Lower lobe of right lung (tissue), 2 donors: ENCODE data around the gene FTCD. TPM values are rescaled to one million over a fixed set of nuclear protein-coding genes. Genes with fewer than 3 reads are reported as not detected.

Source experiments
- ATAC-seq, 2 donors: fragments of 200-7000 bp; cut with Tn5 transposase; one replicate each; pipeline ENCODE4 v1.9.1; 2020 to 2022; ENCODE audit warnings: mild to moderate bottlenecking in 2 of 2, moderate library complexity in 2 of 2
- DNase-seq: peaks from one replicate; pipeline ENCODE4 v3.0.0-alpha.2; 2020
- H3K27ac ChIP-seq: fragments of 200-600 bp; one replicate; pipeline ENCODE4 v1.8.0; 2022
- H3K27me3 ChIP-seq: fragments of 200-600 bp; one replicate; pipeline ENCODE4 v1.8.0; 2022; ENCODE audit warnings: low read depth
- H3K36me3 ChIP-seq: fragments of 200-600 bp; one replicate; pipeline ENCODE4 v1.8.0; 2022; ENCODE audit warnings: mild to moderate bottlenecking
- H3K4me1 ChIP-seq: fragments of 200-600 bp; one replicate; pipeline ENCODE4 v1.8.0; 2022
- H3K4me3 ChIP-seq: fragments of 200-600 bp; one replicate; pipeline ENCODE4 v1.8.0; 2022; ENCODE audit warnings: mild to moderate bottlenecking
- H3K9me3 ChIP-seq: fragments of 200-600 bp; one replicate; pipeline ENCODE4 v1.8.0; 2022
- intact Hi-C: fragments of 100-400 bp; cut with DNase I; formaldehyde crosslinking; loops from one replicate; pipeline ENCODE4 v1.11.0; 2022
- total RNA-seq: library from RNA; stranded (reverse); fragmentation: NEBNext Ultra II Directional; extraction: Animal tissue kit (Norgen Biotek cat#: 25700); gene quantifications from one replicate; pipeline ENCODE4 v1.2.1, GENCODE V29; 2021
- TF ChIP-seq, protein P1 (sequence below): fragments of 200-600 bp; IDR thresholded peaks from one replicate; pipeline ENCODE4 v1.8.0; 2022; ENCODE audit warnings: antibody characterized with exemption, mild to moderate bottlenecking
- donor health status: DM: no; HTN: yes; CAD: no; lungs with severe emphysema.

Gene FTCD
- total RNA-seq, 1 donor from 2014 or later, result 1.5 TPM

DNA sequence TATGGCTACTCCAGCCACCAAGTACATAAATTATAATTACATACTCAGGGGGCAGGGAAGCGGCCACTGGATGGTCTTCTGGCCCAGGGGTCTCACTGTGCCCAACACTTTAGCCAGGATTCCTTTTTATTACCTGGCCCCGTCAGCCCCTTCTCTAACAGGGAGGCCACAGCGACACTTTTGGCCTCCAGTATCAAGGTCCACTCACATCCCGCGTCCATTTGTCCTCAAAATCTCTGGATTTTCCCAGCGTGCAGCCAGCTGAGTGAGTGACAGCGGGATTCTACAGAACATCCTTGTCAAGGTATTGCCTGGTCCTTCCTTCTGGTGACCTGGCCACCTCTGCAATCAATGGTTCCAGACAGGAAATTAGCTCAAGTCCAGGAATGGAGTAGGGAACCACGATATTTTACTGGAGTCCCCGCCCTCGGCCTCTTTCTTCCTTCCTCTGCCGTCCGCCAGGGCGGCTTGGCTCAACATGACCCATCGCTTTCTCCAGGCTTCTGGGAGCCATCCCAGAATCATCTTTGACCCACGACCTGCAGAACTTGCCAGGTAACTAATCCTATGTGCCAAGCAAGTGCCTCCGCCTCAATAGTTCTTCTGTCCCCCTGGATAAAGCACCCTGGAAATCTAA, 60.2 kb downstream of the FTCD start:
- no peaks in the 10 kb centered on the region for H3K36me3 ChIP-seq
- TF ChIP-seq, protein P1, sequence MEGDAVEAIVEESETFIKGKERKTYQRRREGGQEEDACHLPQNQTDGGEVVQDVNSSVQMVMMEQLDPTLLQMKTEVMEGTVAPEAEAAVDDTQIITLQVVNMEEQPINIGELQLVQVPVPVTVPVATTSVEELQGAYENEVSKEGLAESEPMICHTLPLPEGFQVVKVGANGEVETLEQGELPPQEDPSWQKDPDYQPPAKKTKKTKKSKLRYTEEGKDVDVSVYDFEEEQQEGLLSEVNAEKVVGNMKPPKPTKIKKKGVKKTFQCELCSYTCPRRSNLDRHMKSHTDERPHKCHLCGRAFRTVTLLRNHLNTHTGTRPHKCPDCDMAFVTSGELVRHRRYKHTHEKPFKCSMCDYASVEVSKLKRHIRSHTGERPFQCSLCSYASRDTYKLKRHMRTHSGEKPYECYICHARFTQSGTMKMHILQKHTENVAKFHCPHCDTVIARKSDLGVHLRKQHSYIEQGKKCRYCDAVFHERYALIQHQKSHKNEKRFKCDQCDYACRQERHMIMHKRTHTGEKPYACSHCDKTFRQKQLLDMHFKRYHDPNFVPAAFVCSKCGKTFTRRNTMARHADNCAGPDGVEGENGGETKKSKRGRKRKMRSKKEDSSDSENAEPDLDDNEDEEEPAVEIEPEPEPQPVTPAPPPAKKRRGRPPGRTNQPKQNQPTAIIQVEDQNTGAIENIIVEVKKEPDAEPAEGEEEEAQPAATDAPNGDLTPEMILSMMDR, result no peak
- H3K27me3 ChIP-seq, result peaks cover 31% of the 10 kb centered on the region
- DNase-seq (no peak), ATAC-seq (no peak)
- H3K4me1 ChIP-seq, result no peaks in the 10 kb centered on the region
- no peaks in the 10 kb centered on the region for H3K9me3 ChIP-seq
- H3K4me3 ChIP-seq, result no peak overlapping the region
- H3K27ac ChIP-seq, result no peak overlapping the region
- intact Hi-C loops, result no loop called here

DNA sequence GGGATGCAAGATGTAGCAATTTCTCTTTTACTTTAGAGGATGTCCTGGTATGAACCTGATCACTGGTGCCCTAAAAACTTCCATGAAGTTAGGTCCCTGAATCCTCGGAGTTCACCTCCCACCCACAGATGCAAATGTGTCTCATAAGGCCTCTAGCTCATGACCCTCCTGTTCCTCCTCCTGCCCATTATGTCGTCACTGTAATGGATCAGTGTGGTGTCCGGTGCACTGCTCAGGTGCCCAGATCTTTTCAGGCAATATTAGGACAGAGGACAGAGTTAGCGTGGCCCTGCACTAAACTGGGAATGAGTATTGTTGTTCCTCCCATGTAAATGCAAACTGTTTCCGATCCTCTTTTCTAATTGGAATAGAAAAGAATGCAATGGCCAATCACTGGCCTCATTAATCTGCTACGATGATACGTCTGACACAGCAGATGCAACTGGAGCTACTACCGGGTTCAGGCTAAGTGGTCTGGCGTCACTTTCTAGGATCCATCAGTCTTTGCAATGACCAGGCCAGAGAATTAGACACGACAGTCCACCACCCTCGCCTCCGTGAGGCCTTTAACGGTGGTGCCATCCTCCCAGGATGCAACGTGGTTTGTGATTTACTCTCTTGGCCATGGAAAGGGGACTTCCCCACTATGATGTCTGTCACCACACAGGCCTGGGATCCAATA, 60.8 kb downstream of the FTCD start:
- TF ChIP-seq, protein P1, result no peak
- Histone ChIP-seq H3K27me3 (peaks cover 24% of the 10 kb centered on the region), H3K27ac (no peak overlapping the region), H3K9me3 (no peaks in the 10 kb centered on the region), H3K4me3 (no peak overlapping the region), H3K4me1 (no peaks in the 10 kb centered on the region), H3K36me3 (no peaks in the 10 kb centered on the region)
- no peak for DNase-seq
- intact Hi-C loops, result no loop called here
- ATAC-seq, result no peak

DNA sequence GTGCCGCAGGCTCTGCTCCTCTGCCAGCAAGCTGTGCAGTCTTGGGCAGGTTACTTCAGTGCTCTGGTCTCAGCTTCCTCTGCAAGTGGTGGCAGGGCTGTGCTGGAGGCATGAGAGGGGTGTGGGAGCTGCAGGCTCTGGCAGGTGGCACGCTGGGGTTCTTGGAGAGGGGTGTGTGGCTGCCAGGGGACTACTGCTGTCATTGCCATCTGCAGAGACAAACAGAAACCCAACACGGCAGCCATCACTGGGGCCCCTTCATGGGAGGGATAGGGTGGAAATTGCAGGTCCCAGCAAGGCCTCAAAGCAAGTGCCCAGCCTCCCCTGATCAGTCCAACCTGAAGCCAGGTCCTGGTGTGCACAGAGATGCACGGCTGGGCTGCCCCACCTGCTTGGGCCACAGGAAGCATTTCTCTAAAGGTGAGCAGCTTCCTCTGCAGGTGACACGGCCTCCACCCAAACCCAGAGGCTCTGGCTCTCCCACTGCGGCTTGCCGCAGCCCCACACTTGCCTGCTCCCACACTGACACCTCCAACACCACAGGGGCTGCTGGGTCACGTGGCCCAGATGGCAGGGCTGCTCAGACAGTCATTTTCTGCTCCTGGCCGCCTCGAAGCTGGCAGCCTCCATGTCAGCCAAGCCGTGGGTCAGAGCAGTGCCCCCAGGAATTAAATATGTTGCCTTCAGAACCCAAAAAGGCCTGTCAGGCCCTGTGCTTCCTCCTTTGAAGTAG, 61.5 kb downstream of the FTCD start:
- DNase-seq (no peak), ATAC-seq (no peak)
- H3K27me3 ChIP-seq, result peaks cover 19% of the 10 kb centered on the region
- H3K27ac ChIP-seq, result no peak overlapping the region
- TF ChIP-seq, protein P1, result no peak
- no peaks in the 10 kb centered on the region for H3K4me1 ChIP-seq
- H3K36me3 ChIP-seq, result no peaks in the 10 kb centered on the region
- no peak overlapping the region for H3K4me3 ChIP-seq
- intact Hi-C loops, result no loop called here
- no peaks in the 10 kb centered on the region for H3K9me3 ChIP-seq

DNA sequence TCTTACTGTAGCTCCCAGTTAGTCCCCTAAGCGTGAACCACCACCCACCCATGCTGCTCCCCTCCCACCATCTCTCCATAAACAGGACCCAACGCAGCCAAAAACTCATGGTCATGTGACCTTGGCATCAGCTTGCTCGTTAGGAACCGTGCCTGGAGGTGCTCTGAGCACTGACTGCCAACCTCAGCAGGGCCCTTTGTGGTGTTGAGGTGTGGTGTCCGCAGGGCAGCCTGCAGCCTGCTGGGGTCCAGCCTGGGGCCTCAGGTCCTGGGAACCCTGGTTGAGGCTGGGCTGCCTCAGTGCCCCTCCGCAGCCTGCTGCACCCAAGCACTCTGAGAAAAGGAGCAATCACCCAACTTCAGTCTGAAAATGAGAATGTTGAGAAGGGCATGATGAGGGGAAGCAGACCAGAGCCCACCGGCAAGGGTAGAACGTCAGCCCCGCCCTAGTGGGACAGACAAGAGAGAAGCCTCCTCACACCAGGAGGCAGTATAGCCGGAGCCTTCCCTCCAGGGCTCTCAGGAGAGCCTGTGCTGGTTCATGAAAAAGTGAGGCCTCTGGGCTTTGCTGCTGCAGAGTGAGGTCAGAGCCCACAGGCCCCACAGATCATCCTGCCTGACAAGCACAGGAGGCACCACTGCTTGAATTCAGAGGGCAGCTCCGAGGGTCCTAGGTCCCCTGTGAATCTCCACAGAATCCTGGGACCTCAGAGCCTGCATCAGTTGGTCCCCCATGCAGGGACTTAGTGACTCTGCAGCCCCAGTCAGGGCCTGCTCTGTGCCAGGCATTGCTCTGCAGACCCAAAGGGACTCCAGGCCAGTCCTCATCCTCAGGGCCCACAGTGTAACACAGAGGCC, 62.3 kb downstream of the FTCD start:
- H3K27me3 ChIP-seq, result peaks cover 11% of the 10 kb centered on the region
- no peak for DNase-seq
- no peaks in the 10 kb centered on the region for H3K9me3 ChIP-seq
- H3K4me3 ChIP-seq, result no peak overlapping the region
- intact Hi-C loops, result no loop called here
- no peaks in the 10 kb centered on the region for H3K4me1 ChIP-seq
- no peak for ATAC-seq
- TF ChIP-seq, protein P1, result no peak
- H3K36me3 ChIP-seq, result no peaks in the 10 kb centered on the region
- H3K27ac ChIP-seq, result peak overlapping the region; percentile 70

DNA sequence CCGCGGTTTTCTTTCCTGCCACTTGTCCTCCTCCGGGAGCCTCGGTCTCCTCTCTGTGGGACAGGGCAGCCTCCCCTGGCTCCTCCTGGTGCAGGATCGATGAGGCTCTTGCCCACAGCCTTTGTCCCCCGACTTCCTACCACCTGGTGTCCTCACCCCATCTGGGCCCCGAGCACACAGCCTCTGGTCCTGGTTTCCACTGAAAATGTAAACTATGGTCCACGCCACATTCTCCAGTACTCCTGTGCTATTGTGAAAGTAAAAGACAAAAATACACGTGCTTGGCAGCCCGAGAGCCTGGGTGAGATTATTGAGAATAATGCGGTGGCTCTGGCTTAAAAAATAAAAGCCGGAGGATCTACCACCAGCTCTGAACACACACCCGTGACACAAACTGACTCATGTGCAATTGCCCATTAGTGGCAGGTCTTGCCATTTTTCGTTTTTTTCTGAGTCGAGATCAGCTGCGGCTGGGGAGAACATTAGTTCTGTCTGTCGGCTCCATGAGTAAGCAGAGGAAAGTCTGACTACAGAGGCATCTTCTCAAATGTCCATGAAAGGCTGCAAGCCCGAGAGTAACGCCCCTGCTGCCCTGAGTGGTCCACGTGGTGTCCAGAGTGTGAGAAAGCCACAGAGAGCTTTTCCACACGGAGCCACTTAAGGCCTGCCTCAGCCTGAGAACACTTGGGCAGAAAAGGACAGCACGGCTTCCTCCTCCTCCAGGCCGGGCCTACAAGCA, 63.2 kb downstream of the FTCD start:
- peaks cover 3% of the 10 kb centered on the region for H3K27me3 ChIP-seq
- intact Hi-C loops, result no loop called here

More for the DNA sequence above, 63.2 kb downstream of the FTCD start:
- no peaks in the 10 kb centered on the region for H3K9me3 ChIP-seq
- no peak for DNase-seq
- TF ChIP-seq, protein P1, result no peak
- H3K4me1 ChIP-seq, result no peaks in the 10 kb centered on the region
- ATAC-seq, result peak; percentile 52 to 67
- H3K36me3 ChIP-seq, result no peaks in the 10 kb centered on the region
- peak overlapping the region; percentile 70 for H3K27ac ChIP-seq
- no peak overlapping the region for H3K4me3 ChIP-seq
